HG02943 (cell line): ENCODE data around the gene GABRA5.

Experiments
- ATAC-seq: cut with Tn5 transposase; IDR thresholded peaks from one replicate; pipeline ENCODE4 v1.9.1; 2021; ENCODE audit warnings: mild to moderate bottlenecking, low read depth, moderate library complexity; ENCODE audit not compliant: unreplicated experiment

Gene GABRA5

DNA sequence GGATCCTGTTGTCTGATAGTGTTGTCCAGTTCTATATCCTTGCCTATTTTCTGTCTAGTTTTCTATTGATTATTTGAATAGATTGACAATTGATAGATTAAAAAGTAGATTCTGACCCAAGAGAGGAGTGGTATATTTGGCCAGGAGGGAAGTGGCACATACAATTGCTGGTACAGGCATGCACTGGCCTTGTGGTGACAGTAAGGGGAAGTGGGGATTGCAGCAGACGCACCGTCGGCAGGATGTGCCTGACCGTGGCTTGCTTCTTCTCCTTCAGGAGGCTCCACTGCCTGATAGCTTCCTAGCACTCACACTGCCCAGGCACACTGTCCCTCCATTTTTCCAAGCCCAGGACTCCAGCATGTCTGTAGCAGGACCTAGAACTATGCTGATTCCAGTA, 114.6 kb downstream of the GABRA5 start:
- no peak for ATAC-seq

GRCh38 chr15:26983822-26984221, 117.0 kb downstream of the GABRA5 start:
- no peak for ATAC-seq

DNA sequence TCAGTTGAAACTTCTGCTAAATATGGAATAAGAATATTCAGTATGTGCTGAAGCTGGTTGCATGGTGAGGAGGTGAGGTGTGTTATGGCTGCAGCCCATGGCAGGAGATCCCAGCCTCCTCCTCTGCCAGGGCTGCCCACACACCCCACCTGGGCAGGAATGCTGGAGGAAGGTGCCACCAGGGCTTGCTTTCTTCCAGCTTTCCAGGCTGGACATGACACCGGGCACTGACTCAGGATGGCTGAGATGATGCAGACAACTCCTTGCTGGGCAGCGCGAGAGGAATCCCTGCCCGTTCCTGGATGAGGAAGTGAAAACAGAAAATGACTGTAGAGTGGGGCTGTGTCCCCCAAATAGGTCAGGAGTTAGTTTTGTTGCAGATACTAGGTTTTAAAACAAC, 118.2 kb downstream of the GABRA5 start:
- no peak for ATAC-seq

DNA sequence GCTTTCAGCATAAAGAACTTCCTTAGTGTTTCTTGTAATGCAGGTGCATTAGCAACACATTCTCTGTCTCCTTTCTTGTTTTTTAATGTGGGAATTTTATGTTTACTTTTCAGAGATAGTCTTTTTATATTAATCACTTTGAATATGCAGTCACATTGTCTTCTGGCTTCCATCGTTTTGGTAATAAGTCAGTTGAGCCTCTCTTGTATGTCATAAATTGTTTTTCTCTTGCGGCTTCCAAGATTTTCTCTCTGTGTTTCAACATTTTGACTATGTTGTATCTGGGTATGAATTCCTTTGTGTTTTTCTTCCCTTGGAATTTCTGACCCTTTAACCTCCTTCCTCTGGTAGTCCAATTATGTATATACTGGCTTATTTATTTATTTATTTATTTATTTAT, 129.4 kb downstream of the GABRA5 start:
- ATAC-seq: no peak
